Fibroblast of skin of left biceps (primary cell): ENCODE results near the gene CCDC9B.

Experiments
- DNase-seq, 2 experiments: peaks; one replicate each; pipeline ENCODE4 v3.0.0-alpha.2; 2013; ENCODE audit warnings: low read depth in 2 of 2

CCDC9B gene

DNA sequence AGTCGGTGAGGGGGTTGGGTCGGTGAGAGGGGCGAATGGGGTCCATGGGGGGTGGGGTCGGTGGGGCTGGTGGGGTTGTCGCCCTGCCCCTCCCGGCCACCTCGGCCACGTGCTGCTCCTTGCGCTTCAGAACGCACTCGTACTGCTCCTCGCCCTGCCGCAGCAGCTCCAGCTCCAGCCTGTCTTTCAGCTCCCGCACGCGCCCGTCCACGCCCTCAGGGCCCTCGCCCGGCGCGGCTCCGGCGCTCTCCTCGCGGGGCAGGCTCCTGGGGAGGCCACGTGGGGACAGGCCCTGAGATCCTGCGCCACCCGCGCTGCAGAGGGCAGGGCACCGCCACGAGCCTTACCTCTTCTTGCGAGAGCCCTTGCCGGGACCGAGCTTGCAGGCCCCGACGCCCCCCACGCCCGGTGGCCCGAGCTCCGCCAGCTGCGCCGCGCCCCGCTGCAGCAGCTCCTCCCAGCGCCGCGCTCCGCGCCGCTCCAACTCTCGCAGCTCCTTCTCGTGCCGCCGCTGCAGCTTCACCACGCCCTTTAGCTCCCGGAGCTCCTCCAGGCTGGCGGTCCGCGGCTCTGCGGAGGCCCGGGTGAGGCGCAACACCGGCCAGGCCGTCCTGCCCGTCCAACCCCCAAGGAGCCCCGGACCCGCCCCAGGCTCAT lies 49.7 kb downstream of the CCDC9B start:
- DNase-seq, result no peak

- no peak for DNase-seq
These were observed 50.2 kb downstream of the CCDC9B start for GRCh38 chr15:40290545-40290917.

DNA sequence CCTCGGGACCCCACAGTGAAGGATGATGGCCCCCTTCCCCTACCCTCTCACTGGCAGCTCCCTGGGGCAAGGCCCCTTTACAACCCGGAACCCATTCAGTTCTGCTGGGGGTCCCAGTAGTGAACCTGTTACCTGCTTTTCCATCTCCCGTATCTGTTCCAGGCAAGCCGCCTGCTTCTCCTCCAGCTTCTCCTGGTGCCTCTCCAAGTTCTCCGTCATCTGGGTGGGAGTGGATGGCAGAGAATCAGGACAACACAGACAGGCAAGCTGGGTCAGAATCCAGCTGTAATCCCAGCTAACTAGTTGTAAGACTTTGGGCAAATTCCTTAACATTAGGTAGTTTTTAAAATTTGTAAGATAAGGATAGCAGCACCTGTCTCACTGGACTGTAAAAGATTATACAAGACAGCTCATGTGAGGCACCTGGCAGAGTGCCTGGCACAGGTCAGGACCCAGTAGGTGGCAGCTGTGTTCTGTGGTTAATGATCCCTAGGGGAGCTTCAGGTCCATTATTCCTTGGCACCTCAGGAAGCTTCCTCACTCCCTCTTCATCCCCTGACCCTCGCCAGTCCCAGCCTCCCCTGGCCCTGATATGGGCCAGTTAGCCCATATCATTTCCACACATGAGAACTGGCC lies 51.5 kb downstream of the CCDC9B start:
- no peak for DNase-seq

- no peak for DNase-seq
These were observed 52.8 kb downstream of the CCDC9B start for GRCh38 chr15:40287968-40288367.

DNA sequence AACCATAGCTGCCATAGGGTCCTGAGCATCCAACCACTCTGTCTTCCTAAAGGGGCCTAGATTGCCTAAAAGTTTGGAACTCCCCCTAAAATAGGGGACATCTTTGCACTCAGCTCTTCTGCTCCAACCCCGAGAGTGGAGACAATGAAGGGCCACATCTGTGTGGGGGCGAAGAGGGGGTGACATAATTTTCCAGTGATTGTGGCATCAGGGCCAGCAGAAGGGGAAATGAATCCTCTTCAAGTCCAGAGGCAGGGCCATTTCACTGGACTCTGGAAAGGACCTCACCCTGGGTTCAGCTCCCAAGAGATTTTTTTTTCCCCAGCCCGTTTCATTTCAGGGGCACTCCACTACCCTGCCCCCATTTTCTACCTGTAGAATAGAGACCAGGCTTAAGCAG lies 53.2 kb downstream of the CCDC9B start:
- DNase-seq, result no peak

DNA sequence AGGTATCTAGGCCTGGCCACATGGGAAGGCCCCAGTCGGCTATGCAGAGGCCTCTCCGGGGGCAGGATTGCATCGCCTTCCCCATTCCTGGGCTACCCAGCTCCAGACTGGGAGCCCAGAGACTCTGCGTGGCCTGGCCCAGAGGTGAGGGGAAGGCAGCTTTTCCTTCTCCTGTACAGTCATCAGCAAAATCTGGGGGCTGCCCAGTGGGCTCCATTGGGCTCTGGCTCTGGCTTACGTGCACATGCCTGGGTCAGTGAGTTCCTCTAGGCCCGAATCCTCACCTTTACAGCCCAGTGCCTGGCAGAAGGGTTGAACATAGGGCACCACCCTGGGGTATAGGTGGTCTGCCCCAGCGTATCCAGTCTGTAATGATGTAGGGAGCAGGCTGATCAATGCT lies 53.9 kb downstream of the CCDC9B start:
- no peak for DNase-seq

DNA sequence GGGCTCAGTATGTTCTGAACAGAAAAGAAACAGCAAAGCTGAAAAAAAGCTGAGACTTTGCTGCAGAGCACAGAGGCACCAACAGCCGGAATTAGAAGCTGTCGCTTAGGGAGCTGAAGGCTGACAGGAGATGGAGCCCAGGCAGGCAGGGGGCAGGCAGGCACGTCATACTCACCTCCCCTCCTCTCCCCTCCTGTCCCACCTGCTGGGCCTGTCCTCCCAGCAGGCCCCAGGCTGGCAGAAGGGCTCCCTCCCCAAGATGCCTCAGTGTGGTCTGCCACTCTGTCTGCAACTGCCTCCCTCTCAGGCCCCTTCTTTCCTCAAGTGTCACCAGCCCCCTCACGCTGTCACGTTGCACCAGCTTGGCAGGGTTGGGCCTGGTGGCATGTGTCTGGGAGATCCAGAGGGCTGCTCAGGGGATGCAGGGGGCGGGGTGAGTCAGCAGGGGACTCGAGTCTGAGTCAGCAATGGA lies 54.6 kb downstream of the CCDC9B start:
- no peak for DNase-seq

DNA sequence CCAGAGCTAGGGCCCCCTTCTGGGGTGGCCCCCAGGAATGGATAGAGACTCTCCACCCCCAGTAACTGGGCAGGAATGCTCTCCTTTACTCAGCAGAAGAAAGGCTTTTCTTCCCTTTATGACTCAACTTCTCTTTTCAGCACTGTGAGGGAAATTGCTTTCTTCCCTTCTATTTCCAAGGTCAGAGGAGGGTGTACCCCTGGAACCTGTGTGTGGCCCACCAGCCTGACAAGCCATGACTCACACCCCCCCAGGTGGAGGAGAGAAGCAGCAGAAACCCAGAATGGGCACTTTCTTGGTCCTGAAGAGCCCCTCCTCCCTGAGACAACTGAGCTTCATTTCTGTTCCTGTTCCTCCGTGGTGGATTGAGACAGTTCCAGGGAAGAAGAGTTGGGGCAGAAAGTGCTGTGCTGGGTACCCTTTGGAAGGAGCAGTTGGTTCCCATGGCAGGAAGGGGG lies 55.2 kb downstream of the CCDC9B start:
- DNase-seq, result no peak

- no peak for DNase-seq
These were observed 55.6 kb downstream of the CCDC9B start for GRCh38 chr15:40285151-40285550.

- no peak for DNase-seq
These were observed 57.0 kb downstream of the CCDC9B start for GRCh38 chr15:40283615-40284300.

GRCh38 chr15:40282869-40283614 lies 57.7 kb downstream of the CCDC9B start, which contains the start of gene ANKRD63:
Gene ANKRD63, minus strand, starts transcription at chr15:40283064. Its CDS starts 478 bp downstream, at chr15:40282586.
- DNase-seq, result no peak

DNA sequence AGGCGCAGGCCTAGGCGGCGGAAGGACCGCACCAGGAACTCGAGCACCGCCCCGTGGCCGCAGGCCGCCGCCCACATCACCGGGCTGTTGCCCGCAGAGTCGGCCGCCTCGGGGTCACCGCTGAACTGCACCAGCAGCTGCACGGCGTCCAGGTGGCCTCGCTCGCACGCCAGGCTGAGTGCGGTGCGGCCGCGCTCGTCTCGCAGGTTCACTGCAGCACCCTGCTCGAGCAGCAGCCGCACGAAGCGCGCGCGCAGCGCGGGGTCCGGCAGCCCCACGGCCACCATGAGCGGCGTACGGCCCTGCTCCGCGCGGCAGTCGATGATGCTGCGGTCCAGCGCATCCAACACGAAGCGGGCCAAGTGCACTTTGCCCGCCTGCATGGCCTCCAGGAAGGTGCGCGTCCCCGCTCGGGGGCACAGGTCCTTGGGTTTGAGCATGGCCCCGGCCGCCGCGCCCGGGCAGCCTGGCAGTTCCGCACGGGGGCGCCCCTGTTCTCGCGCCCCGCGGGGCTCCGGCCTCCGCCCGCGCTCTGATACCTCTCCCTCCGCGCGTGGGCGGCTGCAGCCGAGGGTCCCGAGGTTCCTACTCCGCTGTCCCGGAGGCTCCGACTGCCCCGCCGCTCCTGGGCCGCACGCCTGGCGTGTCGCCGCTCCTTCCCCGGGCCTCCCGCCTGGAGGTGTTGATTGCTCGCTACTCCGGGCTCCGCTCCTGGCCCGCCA lies 58.4 kb downstream of the CCDC9B start:
- no peak for DNase-seq

GRCh38 chr15:40281801-40282146 lies 59.0 kb downstream of the CCDC9B start:
- DNase-seq, result no peak
